ENCODE measurements around the gene DBP.

DNA sequence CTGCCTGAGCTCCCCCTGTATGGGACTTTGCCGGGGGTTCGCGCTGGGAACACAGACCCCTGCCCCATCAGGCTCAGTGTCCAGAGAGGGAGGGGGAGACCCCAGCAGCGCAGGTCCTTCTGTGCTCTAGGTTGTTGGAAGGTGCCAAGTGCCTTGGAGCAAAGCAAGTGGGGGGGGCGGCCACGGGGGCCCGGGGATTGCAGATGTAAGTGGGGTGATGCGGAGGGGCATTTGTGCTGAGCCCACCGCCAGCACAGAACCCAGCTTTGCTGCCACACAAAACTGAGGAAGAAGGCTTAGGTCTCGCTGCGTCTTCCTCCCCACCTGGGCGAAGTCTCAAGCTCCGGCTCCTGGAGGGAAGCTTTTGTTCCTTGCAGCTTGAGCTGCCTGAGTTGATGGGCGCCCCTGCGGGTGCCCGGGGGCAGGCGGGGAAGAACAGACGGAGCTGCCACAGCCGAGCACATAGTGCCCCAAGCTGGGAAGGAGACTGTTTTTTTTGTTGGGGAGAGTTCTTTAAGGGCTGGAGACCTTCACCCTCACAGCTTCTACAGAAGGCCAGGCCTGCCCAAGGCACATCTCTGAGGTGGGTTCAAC lies 37.1 kb upstream of the DBP start:
- TF ChIP-seq, protein P1, sequence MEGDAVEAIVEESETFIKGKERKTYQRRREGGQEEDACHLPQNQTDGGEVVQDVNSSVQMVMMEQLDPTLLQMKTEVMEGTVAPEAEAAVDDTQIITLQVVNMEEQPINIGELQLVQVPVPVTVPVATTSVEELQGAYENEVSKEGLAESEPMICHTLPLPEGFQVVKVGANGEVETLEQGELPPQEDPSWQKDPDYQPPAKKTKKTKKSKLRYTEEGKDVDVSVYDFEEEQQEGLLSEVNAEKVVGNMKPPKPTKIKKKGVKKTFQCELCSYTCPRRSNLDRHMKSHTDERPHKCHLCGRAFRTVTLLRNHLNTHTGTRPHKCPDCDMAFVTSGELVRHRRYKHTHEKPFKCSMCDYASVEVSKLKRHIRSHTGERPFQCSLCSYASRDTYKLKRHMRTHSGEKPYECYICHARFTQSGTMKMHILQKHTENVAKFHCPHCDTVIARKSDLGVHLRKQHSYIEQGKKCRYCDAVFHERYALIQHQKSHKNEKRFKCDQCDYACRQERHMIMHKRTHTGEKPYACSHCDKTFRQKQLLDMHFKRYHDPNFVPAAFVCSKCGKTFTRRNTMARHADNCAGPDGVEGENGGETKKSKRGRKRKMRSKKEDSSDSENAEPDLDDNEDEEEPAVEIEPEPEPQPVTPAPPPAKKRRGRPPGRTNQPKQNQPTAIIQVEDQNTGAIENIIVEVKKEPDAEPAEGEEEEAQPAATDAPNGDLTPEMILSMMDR (IDR thresholded peaks at IDR 0.05), result no peak
- no peak for TF ChIP-seq POLR2A (IDR thresholded peaks at IDR 0.05)
